CD4-positive, alpha-beta T cell treated with Interleukin-21 for 1 hour (primary cell): ENCODE data around the gene ELFN2.
"Not testable (repeated sequence)": the region's sequence is repeated elsewhere in the genome, so short reads cannot be mapped to it uniquely, and the experiment has no call there.

Experiments used
- DNase-seq: peaks from one replicate; pipeline ENCODE4 v3.0.0-alpha.2; 2020

ELFN2 gene

DNA sequence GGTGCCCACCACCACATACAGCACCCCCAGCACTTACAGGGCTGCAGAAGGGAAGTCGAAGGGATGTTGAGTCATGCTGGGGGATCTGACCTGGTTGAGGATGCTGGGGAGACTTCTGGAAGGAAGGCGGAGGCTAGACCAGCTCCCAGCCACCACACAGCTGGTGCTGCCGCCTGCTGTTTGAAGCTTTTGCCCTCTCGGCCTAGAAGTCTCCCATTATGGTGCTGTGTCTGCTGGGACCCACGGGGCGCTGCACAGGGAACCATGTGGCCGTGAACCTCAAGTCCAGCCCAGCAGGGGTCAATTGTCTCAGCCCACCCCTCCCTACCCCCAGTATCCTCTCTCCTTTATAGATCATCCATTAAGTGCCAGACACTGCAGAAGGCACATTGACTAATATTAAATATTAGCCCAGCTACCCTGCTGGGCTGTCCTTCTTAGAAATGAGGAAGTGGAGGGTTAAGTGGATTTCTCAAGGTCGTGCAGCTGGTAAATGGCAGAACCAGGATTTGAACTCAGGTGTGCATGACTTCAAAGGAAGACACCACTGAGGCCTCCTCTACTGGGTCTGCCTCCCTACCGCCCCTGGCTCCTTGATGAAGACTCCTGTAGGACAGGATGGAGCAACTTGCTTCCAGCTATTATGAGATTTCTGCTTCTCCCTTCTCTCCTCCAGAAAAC, 95.3 kb downstream of the ELFN2 start:
- no peak for DNase-seq

DNA sequence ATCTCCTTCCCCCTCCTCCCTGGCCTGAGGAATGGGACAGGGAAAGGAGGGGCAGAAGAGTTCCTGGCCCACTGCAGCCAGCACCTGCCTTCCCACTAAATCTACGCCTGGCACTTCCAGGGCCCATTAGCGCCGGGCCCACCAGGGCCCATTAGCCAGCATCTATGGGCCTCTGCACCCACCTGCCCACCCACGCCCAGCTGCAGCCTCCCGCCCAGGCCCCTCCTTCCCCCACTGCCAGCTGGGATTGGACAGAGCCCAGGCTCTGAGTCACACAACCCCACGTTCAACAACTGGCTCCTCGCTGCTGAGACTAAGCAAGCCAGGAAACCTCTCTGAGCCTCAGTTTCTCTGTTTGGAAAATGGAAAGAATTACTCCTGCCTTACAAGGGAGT, 96.2 kb downstream of the ELFN2 start:
- DNase-seq = no peak

GRCh38 chr22:37330200-37331033, 96.9 kb downstream of the ELFN2 start:
- peak; percentile 41 for DNase-seq

DNA sequence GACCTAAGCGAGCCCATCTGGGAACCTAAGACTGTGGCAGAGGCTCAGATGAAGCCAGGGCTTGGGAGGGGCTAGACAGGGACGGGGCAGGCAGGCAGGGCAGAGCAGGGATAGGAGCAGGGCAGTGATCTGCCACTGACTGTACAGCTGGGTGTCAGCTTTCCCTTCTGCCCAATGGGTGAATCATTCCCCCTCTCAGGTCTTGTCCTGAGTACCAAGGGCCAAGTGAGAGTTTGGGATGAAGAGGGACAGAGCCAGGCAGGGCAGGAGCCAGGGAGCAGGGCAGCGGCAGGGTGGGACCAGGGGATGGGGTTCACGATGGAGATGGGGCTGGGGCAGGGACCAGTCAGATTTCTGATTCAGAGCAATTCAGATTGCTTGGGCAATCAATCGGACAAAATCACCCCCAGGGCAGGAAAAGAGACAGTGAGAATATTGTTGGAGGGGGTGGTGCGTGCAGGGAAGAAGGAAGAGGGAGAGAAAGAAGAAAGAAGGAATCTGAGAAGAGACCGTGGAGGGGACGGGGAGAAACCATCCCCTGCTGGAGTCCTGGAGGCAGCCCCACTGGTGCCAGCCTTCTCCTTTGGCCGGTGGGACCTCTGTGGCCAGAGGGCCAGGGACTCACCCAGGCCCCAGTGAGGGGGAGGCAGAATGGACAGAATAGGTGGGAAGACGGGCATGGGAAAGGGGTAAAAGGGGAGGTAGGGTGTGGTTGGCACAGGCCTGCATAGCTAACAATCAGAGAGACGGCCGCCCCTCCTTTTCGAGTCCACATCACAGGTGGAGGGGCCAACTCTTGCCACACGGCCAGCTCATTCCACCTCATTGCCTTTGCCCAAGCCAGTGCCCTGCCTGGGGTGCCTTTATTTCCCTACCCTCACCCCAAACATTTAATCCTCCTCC, 97.8 kb downstream of the ELFN2 start:
- DNase-seq = no peak

DNA sequence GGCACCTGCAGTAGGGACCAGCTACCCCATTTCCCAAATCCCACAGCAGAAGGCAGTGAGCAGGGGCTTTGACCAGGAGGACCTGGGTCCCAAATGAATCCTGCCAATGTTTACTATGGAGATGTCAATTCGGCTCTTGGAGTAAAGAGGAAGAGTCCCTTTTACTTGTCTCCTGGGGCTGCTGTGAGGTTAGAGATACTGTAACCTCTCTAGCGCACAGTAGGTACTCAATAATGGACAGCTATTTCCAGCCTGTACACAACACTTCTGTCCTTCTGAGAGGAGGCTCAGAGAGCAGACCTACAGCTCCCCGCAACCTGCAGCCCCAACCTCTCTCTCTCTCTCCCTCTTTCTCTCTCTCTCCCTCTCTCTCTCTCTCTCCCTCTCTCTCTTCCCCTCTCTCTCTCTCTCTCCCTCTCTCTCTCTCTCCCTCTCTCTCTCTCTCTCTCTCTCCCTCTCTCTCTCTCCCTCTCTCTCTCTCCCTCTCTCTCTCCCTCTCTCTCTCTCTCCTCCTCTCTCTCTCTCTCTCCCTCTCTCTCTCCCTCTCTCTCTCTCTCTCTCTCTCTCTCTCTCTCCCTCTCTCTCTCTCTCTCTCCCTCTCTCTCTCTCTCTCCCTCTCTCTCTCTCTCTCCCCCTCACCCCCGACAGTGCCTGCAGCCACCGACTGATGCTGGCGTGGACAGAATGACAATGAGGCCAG, 98.6 kb downstream of the ELFN2 start:
- DNase-seq = not testable (repeated sequence)

- no peak for DNase-seq
Observed at GRCh38 chr22:37328017-37328416, 99.3 kb downstream of the ELFN2 start.

DNA sequence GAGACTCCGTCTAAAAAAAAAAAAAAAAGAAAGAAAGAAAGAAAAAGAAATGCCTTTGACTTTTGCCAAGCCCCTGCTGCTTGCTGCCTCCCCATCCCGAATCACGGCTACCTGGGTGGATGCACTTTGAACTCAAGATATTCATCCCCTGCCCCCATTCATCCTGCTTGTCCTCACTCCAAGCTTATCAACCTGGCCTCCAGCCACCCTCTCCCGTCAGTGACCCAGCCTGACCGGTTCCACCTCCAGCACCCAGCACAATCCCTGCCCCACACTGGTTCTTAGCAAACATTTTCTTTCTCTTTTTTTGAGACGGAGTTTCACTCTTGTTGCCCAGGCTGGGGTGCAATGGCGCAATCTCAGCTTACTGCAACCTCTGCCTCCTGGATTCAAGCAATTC, 100.6 kb downstream of the ELFN2 start:
- no peak for DNase-seq

DNA sequence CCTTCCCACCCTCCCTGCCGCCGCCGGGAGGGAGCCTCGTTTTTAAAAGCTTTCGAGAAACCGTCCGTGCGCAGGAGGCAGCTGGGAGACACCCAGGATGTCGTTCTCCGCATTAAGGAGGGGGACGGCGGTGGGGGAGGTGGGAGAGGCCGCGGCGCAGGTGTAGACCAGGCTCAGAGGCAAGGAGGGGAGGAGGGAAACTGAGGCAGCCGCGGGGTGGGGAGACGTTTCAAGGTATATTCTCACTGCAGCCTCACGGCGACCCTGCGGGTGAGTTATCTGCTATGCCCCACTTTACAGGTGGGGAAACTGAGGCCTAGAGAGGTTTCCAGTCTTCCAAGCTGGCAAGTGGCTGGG, 102.3 kb downstream of the ELFN2 start:
- DNase-seq = no peak

DNA sequence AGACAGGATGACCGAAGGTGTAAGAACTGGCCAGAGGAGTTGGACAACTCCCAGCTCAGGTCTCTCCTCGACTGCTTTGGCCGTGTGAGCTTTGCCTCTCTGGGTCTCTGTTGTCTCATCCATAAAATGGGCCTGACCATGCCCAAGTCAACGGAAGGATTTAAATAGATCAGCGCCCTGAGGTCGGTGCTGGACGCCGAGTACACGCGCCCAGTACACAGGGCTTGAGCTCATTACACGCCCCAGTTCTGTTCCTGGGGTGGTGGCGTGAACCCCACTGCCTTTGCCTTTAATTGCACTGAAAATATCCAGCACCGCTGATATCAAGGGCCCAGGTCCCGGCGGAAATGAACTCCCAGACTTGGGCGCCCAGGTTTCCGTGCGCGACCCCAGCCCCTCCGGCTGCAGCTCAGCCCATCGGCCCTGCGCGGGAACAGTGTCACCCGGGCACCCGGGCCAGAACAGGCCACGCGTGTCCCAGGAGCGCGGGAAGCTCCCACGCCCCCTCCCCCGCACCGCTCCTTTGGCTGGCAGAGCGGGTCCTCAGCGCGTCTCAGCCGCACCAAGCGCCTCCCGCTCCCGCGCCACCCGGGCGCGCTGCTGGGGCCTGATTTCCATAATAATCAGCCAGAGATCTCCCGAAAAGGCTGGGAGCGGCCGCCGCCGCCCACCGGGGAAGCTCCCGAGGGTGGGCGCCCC, 102.8 kb downstream of the ELFN2 start:
- no peak for DNase-seq

- no peak for DNase-seq
Observed at GRCh38 chr22:37320726-37321677, 106.3 kb downstream of the ELFN2 start.

GRCh38 chr22:37319469-37319868, 107.8 kb downstream of the ELFN2 start:
- DNase-seq = no peak

DNA sequence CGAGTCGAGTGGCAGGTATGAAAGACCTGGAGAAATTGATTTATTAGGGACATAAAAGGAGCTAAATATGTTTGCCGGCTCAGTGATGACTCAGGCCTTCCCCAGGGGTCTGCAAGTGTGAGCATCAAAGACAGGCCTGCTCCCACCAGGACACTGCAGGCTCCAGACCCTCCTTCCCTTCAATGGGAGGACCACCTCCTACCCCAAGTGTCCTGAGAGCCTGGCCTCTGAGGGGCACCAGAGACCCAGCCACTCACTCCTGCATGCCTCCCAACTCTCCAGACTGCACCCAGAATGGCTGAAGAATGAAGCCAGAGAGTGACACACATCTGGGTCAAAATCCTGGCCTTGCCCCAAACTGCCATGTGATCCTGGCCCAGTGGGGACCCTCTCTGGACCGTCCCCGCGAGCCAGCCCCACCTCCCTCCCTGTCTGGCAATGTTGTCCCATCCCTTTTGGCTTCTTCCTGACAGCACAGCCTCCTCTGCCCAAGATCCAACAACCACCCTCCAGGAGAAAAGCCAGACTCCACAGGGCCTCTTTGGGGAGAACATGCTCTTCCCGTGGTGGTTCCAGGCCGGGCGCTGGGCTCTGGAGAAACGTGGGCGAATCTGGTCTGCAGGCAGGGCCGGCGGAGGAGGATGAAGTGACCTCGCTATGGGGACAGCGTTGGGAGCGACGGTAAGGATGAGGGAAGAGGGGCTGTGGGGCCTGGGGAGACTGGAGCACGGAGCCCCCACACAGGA, 108.7 kb downstream of the ELFN2 start:
- DNase-seq = no peak
